ENCODE measurements around the gene BCL7A. TPM values are rescaled to one million over a fixed set of nuclear protein-coding genes. Genes with fewer than 3 reads are reported as not detected.

BCL7A gene
- total and polyA plus RNA-seq, 2 experiments from 2014 or later: 12.7 to 14.9 TPM

DNA sequence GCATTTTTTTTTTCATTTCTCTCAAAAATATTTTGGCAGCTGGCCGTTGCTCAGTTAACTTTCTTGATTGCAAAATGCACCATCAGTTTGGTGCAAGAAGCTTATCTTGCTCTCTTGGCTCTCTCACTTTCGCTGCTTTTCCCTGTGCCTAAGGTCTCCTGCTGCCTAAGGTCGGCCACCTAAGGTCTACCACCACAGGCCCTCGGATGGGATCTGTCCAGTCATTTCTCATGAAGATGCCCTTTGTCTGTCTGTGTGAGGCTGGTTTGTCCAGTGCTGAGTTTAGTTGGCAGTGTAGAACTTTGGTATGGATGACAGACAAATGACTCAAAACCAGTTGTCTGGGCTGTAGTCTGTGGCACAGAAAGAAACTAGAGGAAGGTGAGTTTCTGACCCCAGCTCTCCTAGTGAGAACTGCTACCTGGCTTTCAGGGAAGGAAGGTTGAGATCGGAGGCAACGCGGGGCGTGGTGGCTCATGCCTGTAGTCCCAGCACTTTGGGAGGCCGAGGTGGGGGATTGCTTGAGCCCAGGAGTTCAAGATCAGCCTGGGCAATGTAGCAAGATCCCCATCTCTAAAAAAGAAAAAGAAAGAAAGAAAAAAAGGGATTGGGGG, 59.5 kb downstream of the BCL7A start:
- peak overlapping the region; percentile 82 for H3K4me2 ChIP-seq
- peaks cover 4% of the 10 kb centered on the region; the same call in 1 of the 3 replicates for H3K36me3 Mint-ChIP-seq (ENCODE audit: low read depth)
- no peak for TF ChIP-seq EZH2 (IDR thresholded peaks at IDR 0.05; ENCODE audit: low read depth, unreplicated experiment)
- TF ChIP-seq, protein P1, sequence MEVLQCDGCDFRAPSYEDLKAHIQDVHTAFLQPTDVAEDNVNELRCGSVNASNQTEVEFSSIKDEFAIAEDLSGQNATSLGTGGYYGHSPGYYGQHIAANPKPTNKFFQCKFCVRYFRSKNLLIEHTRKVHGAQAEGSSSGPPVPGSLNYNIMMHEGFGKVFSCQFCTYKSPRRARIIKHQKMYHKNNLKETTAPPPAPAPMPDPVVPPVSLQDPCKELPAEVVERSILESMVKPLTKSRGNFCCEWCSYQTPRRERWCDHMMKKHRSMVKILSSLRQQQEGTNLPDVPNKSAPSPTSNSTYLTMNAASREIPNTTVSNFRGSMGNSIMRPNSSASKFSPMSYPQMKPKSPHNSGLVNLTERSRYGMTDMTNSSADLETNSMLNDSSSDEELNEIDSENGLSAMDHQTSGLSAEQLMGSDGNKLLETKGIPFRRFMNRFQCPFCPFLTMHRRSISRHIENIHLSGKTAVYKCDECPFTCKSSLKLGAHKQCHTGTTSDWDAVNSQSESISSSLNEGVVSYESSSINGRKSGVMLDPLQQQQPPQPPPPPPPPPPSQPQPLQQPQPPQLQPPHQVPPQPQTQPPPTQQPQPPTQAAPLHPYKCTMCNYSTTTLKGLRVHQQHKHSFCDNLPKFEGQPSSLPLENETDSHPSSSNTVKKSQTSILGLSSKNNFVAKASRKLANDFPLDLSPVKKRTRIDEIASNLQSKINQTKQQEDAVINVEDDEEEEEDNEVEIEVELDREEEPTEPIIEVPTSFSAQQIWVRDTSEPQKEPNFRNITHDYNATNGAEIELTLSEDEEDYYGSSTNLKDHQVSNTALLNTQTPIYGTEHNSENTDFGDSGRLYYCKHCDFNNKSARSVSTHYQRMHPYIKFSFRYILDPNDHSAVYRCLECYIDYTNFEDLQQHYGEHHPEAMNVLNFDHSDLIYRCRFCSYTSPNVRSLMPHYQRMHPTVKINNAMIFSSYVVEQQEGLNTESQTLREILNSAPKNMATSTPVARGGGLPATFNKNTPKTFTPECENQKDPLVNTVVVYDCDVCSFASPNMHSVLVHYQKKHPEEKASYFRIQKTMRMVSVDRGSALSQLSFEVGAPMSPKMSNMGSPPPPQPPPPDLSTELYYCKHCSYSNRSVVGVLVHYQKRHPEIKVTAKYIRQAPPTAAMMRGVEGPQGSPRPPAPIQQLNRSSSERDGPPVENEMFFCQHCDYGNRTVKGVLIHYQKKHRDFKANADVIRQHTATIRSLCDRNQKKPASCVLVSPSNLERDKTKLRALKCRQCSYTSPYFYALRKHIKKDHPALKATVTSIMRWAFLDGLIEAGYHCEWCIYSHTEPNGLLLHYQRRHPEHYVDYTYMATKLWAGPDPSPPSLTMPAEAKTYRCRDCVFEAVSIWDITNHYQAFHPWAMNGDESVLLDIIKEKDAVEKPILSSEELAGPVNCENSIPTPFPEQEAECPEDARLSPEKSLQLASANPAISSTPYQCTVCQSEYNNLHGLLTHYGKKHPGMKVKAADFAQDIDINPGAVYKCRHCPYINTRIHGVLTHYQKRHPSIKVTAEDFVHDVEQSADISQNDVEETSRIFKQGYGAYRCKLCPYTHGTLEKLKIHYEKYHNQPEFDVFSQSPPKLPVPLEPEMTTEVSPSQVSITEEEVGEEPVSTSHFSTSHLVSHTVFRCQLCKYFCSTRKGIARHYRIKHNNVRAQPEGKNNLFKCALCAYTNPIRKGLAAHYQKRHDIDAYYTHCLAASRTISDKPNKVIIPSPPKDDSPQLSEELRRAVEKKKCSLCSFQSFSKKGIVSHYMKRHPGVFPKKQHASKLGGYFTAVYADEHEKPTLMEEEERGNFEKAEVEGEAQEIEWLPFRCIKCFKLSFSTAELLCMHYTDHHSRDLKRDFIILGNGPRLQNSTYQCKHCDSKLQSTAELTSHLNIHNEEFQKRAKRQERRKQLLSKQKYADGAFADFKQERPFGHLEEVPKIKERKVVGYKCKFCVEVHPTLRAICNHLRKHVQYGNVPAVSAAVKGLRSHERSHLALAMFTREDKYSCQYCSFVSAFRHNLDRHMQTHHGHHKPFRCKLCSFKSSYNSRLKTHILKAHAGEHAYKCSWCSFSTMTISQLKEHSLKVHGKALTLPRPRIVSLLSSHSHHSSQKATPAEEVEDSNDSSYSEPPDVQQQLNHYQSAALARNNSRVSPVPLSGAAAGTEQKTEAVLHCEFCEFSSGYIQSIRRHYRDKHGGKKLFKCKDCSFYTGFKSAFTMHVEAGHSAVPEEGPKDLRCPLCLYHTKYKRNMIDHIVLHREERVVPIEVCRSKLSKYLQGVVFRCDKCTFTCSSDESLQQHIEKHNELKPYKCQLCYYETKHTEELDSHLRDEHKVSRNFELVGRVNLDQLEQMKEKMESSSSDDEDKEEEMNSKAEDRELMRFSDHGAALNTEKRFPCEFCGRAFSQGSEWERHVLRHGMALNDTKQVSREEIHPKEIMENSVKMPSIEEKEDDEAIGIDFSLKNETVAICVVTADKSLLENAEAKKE (CRISPR knock-in tag; IDR thresholded peaks at IDR 0.05): no peak
- TF ChIP-seq, protein P2, sequence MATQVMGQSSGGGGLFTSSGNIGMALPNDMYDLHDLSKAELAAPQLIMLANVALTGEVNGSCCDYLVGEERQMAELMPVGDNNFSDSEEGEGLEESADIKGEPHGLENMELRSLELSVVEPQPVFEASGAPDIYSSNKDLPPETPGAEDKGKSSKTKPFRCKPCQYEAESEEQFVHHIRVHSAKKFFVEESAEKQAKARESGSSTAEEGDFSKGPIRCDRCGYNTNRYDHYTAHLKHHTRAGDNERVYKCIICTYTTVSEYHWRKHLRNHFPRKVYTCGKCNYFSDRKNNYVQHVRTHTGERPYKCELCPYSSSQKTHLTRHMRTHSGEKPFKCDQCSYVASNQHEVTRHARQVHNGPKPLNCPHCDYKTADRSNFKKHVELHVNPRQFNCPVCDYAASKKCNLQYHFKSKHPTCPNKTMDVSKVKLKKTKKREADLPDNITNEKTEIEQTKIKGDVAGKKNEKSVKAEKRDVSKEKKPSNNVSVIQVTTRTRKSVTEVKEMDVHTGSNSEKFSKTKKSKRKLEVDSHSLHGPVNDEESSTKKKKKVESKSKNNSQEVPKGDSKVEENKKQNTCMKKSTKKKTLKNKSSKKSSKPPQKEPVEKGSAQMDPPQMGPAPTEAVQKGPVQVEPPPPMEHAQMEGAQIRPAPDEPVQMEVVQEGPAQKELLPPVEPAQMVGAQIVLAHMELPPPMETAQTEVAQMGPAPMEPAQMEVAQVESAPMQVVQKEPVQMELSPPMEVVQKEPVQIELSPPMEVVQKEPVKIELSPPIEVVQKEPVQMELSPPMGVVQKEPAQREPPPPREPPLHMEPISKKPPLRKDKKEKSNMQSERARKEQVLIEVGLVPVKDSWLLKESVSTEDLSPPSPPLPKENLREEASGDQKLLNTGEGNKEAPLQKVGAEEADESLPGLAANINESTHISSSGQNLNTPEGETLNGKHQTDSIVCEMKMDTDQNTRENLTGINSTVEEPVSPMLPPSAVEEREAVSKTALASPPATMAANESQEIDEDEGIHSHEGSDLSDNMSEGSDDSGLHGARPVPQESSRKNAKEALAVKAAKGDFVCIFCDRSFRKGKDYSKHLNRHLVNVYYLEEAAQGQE (IDR thresholded peaks at IDR 0.05; ENCODE audit: unreplicated experiment): no peak
- no peak for TF ChIP-seq NANOG (IDR thresholded peaks at IDR 0.05; ENCODE audit: borderline replicate concordance)
- no peak for TF ChIP-seq ZNF114 (CRISPR knock-in tag; IDR thresholded peaks at IDR 0.05)
- no peak for TF ChIP-seq CREB1 (CRISPR knock-in tag; IDR thresholded peaks at IDR 0.05; ENCODE audit: low read depth)
- no peak for TF ChIP-seq POLR2AphosphoS5 (IDR thresholded peaks at IDR 0.05; ENCODE audit: low read depth)
- no peak for TF ChIP-seq EZH2phosphoT487 (IDR thresholded peaks at IDR 0.05; ENCODE audit: unreplicated experiment)
- no peak for TF ChIP-seq STAT1 (IDR thresholded peaks at IDR 0.05; ENCODE audit: unreplicated experiment)
- TF ChIP-seq, protein P3, sequence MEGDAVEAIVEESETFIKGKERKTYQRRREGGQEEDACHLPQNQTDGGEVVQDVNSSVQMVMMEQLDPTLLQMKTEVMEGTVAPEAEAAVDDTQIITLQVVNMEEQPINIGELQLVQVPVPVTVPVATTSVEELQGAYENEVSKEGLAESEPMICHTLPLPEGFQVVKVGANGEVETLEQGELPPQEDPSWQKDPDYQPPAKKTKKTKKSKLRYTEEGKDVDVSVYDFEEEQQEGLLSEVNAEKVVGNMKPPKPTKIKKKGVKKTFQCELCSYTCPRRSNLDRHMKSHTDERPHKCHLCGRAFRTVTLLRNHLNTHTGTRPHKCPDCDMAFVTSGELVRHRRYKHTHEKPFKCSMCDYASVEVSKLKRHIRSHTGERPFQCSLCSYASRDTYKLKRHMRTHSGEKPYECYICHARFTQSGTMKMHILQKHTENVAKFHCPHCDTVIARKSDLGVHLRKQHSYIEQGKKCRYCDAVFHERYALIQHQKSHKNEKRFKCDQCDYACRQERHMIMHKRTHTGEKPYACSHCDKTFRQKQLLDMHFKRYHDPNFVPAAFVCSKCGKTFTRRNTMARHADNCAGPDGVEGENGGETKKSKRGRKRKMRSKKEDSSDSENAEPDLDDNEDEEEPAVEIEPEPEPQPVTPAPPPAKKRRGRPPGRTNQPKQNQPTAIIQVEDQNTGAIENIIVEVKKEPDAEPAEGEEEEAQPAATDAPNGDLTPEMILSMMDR (conservative IDR thresholded peaks at IDR 0.05; ENCODE audit: low read depth in 2 of 2): no peak
- TF ChIP-seq ZNF331 (CRISPR knock-in tag; IDR thresholded peaks at IDR 0.05; ENCODE audit: low read depth): no peak
- no peak for TF ChIP-seq JUNB (IDR thresholded peaks at IDR 0.05; ENCODE audit: unreplicated experiment)
- TF ChIP-seq, protein P4, sequence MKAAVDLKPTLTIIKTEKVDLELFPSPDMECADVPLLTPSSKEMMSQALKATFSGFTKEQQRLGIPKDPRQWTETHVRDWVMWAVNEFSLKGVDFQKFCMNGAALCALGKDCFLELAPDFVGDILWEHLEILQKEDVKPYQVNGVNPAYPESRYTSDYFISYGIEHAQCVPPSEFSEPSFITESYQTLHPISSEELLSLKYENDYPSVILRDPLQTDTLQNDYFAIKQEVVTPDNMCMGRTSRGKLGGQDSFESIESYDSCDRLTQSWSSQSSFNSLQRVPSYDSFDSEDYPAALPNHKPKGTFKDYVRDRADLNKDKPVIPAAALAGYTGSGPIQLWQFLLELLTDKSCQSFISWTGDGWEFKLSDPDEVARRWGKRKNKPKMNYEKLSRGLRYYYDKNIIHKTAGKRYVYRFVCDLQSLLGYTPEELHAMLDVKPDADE (IDR thresholded peaks at IDR 0.05): no peak
- H3K4me3 Mint-ChIP-seq: peak overlapping the region; percentile 40
- no peak for ATAC-seq
- peaks cover 49% of the 10 kb centered on the region for H3K79me2 ChIP-seq (replicated peaks; ENCODE audit: insufficient read depth)
- DNase-seq (ENCODE audit: low spot score): no peak
- H3K27ac Mint-ChIP-seq: no peak overlapping the region
- no peak overlapping the region for H2AFZ ChIP-seq
- no peaks in the 10 kb centered on the region; the same call in 2 of the 3 replicates for H3K9me3 Mint-ChIP-seq
- no peaks in the 10 kb centered on the region for H3K9me2 ChIP-seq (ENCODE audit: insufficient read depth)
- H3K27ac ChIP-seq (ENCODE audit: low read depth): no peak overlapping the region
- H3K27me3 Mint-ChIP-seq (ENCODE audit: insufficient read depth, low read depth, poor library complexity): peaks cover 19% of the 10 kb centered on the region
- peaks cover 21% of the 10 kb centered on the region for H3K27me3 ChIP-seq (ENCODE audit: insufficient read depth)
- peaks cover 25% of the 10 kb centered on the region for H3K4me1 Mint-ChIP-seq
- H3K36me3 ChIP-seq (ENCODE audit: insufficient read depth): no peaks in the 10 kb centered on the region
- H4K20me1 ChIP-seq (replicated peaks; ENCODE audit: insufficient read depth): peaks cover 17% of the 10 kb centered on the region; the same call in 1 of the 2 replicates
- H3F3A ChIP-seq (replicated peaks; ENCODE audit: low read depth): 0 out of 2 replicates have a peak, but pooled peaks cover 3% of the 10 kb centered on the region
- H3K4me1 ChIP-seq (ENCODE audit: insufficient read depth): peaks cover 26% of the 10 kb centered on the region; the same call in 1 of the 2 replicates
- H3K4me3 ChIP-seq: peak overlapping the region; percentile 72; the same call in 1 of the 2 replicates
